Progenitor cell of endocrine pancreas (in vitro differentiated cells): ENCODE measurements around the gene ANO6. TPM values are rescaled to one million over a fixed set of nuclear protein-coding genes. Genes with fewer than 3 reads are reported as not detected.

Experiments
- DNase-seq: peaks from one replicate; pipeline ENCODE4 v3.0.0; 2021; ENCODE audit warnings: low spot score; ENCODE audit not compliant: unreplicated experiment
- H3K27ac Mint-ChIP-seq: 2 replicates; pipeline ENCODE4 v1.8.0; 2021; ENCODE audit warnings: mild to moderate bottlenecking, moderate library complexity, mixed read lengths
- H3K27me3 Mint-ChIP-seq: 2 replicates; pipeline ENCODE4 v1.8.0; 2021; ENCODE audit warnings: mixed read lengths
- H3K36me3 Mint-ChIP-seq: 2 replicates; pipeline ENCODE4 v1.8.0; 2022; ENCODE audit warnings: mixed read lengths; ENCODE audit not compliant: insufficient read depth
- H3K4me1 Mint-ChIP-seq: 2 replicates; pipeline ENCODE4 v1.8.0; 2021; ENCODE audit warnings: low read depth, mixed read lengths
- H3K4me3 Mint-ChIP-seq: 2 replicates; pipeline ENCODE4 v1.8.0; 2021; ENCODE audit warnings: low read depth, mild to moderate bottlenecking, moderate library complexity, mixed read lengths
- H3K9me3 Mint-ChIP-seq: 2 replicates; pipeline ENCODE4 v1.8.0; 2021; ENCODE audit warnings: low read depth, mixed read lengths
- total RNA-seq: library from RNA; stranded (reverse); gene quantifications from 2 replicates; pipeline ENCODE4 v1.2.1, GENCODE V29; 2021
- TF ChIP-seq, protein P1 (sequence below): fragments of 200-600 bp; sonication (generic); IDR thresholded peaks from one replicate; pipeline ENCODE4 v1.5.0; 2021; ENCODE audit warnings: antibody characterized with exemption, mild to moderate bottlenecking; ENCODE audit not compliant: unreplicated experiment

The ANO6 gene
- total RNA-seq, 1 donor from 2014 or later: 39.2 TPM

DNA sequence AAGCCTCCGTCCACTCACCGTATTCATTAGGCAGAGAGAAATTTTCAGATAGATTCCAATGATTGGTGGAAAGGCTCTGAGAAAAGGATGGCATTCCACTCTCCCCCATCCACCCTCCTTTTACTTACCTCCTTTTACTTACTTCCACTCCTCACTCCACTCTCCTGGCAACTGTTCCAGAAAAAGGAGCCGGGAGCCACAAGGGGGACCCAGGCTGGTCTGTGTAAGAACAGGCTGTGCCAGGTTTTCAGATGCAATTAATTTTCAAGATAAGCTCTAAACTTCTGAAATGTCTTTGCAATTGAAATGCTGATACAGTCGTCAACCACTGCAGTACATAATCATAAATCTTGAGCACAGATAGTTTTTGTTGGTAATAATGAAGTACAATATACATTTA, 248.8 kb downstream of the ANO6 start:
- H3K36me3 Mint-ChIP-seq: no peaks in the 10 kb centered on the region
- peaks cover 23% of the 10 kb centered on the region for H3K4me1 Mint-ChIP-seq
- no peak for DNase-seq
- H3K27ac Mint-ChIP-seq: no peak overlapping the region
- no peaks in the 10 kb centered on the region for H3K27me3 Mint-ChIP-seq
- TF ChIP-seq, protein P1, sequence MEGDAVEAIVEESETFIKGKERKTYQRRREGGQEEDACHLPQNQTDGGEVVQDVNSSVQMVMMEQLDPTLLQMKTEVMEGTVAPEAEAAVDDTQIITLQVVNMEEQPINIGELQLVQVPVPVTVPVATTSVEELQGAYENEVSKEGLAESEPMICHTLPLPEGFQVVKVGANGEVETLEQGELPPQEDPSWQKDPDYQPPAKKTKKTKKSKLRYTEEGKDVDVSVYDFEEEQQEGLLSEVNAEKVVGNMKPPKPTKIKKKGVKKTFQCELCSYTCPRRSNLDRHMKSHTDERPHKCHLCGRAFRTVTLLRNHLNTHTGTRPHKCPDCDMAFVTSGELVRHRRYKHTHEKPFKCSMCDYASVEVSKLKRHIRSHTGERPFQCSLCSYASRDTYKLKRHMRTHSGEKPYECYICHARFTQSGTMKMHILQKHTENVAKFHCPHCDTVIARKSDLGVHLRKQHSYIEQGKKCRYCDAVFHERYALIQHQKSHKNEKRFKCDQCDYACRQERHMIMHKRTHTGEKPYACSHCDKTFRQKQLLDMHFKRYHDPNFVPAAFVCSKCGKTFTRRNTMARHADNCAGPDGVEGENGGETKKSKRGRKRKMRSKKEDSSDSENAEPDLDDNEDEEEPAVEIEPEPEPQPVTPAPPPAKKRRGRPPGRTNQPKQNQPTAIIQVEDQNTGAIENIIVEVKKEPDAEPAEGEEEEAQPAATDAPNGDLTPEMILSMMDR: peak; percentile 37
- H3K9me3 Mint-ChIP-seq: no peaks in the 10 kb centered on the region
- H3K4me3 Mint-ChIP-seq: no peak overlapping the region

DNA sequence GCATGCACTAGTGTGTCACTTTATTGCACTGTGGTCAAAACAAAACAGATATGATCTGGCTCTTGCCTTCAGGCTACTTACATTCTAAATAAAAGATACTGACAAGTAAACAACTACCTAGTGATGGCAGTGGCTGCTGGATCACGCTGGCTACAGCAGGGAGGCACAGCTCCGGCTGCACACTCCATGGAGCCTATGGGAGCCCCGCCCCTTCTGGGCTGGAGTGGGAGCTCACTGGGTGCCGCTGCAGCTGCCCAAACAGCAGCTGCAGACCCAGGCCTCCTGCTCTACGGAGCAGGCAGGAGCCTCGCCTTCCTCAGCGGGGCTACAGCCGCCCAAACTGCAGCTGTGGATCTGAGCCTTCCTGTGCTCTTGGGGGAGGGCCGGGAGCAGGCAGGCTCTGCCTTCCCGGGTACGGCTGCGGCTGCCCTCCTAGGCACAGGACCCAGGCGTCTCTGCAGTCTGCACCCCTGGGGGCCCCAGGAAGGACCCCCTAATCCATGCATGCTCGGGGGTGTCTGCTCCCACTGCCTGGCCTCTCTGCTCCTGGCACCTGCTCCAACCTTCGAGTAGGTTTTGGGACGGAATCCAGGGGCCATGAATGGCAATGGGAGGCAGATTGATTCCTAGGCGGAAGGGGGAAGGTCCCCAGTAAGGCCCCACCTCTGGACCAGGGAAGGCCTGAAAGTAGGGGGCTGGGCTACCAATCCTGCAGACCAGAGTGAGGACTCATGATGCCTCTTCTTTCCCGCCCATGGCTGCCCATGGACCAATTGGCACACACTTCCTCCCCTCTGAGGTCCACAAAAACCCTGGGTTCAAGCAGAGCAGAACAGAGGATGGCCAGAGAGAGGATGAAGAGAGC, 253.1 kb downstream of the ANO6 start:
- no peak for DNase-seq
- H3K27me3 Mint-ChIP-seq: no peaks in the 10 kb centered on the region
- TF ChIP-seq, protein P1: no peak

DNA sequence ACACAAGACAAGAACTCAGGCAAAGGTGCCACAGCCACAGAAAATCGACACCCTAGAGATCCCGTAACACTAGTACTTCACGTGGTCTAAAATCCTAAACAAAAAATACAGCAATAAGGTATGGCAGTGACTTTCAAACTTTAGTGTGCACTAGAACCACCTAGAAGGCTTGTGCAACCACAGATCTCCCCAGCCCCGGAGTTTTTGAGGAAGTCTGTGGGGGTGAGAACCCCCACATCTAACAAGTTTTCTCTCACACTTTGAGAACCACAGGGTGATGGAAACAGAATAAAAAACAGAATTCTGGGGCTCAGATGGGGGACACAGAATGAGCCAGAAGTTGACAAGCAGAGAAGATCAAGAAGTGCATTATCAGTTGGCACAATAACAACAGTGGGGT, 254.0 kb downstream of the ANO6 start:
- Mint-ChIP-seq H3K9me3 (no peaks in the 10 kb centered on the region), H3K36me3 (no peaks in the 10 kb centered on the region), H3K4me1 (peaks cover 11% of the 10 kb centered on the region), H3K27me3 (no peaks in the 10 kb centered on the region), H3K4me3 (no peak overlapping the region), H3K27ac (no peak overlapping the region)
- no peak for DNase-seq
- TF ChIP-seq, protein P1: no peak

More for the DNA sequence above, 253.1 kb downstream of the ANO6 start:
- Mint-ChIP-seq H3K36me3 (no peaks in the 10 kb centered on the region), H3K27ac (no peak overlapping the region), H3K4me1 (peaks cover 18% of the 10 kb centered on the region), H3K9me3 (no peaks in the 10 kb centered on the region), H3K4me3 (no peak overlapping the region)

DNA sequence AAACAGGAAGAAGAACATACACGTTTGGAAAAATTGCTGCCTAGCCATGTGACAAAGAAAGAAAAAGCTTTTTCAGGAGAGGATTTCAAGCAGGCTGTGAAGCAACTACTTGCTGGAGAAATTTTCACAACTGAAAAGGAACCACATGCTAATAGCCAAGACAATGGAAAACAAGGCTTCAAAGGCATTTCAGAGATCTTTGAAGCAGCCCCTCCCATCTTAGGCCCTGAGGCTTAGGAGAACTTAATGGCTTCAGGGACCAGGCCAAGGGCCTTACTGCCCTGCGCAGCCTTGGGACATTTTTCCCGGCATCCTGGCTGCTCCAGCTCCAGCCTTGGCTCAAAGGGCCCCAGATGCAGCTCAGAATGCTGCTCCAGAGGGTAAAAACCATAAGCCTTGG, 257.7 kb downstream of the ANO6 start:
- DNase-seq: no peak
- TF ChIP-seq, protein P1: no peak
- Mint-ChIP-seq H3K4me1 (no peaks in the 10 kb centered on the region), H3K4me3 (no peak overlapping the region), H3K27ac (no peak overlapping the region), H3K36me3 (no peaks in the 10 kb centered on the region), H3K27me3 (no peaks in the 10 kb centered on the region), H3K9me3 (peaks cover 3% of the 10 kb centered on the region)

DNA sequence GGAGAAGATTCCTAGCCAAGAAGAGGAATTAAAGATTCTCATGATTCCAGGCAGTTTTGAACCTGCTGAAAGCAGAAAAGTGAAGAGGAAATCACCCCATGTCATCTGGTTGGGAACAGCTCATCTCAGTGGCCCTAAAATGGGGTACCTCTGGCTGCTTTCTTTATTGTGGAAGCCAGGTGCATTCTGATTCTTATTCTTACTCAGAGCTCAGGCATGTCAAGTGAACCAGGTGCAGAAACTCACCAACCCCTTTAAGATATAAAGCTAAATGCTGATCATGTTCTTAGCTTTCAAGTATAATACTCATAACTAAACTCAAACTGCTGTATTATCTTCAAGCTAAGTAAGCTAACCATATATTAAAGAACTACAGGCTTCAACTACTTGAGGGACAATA, 259.7 kb downstream of the ANO6 start:
- H3K27ac Mint-ChIP-seq: no peak overlapping the region
- no peaks in the 10 kb centered on the region for H3K36me3 Mint-ChIP-seq
- TF ChIP-seq, protein P1: no peak
- H3K4me3 Mint-ChIP-seq: no peak overlapping the region
- no peaks in the 10 kb centered on the region for H3K27me3 Mint-ChIP-seq
- H3K9me3 Mint-ChIP-seq: peaks cover 4% of the 10 kb centered on the region
- no peaks in the 10 kb centered on the region for H3K4me1 Mint-ChIP-seq
- no peak for DNase-seq
